ENCODE data around the gene SRI.
"Not testable (repeated sequence)": the region's sequence is repeated elsewhere in the genome, so short reads cannot be mapped to it uniquely, and the experiment has no call there.

The SRI gene, protein sequence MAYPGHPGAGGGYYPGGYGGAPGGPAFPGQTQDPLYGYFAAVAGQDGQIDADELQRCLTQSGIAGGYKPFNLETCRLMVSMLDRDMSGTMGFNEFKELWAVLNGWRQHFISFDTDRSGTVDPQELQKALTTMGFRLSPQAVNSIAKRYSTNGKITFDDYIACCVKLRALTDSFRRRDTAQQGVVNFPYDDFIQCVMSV
- total RNA-seq: 54.2 to 77.8 reads per million in 2 experiments

DNA sequence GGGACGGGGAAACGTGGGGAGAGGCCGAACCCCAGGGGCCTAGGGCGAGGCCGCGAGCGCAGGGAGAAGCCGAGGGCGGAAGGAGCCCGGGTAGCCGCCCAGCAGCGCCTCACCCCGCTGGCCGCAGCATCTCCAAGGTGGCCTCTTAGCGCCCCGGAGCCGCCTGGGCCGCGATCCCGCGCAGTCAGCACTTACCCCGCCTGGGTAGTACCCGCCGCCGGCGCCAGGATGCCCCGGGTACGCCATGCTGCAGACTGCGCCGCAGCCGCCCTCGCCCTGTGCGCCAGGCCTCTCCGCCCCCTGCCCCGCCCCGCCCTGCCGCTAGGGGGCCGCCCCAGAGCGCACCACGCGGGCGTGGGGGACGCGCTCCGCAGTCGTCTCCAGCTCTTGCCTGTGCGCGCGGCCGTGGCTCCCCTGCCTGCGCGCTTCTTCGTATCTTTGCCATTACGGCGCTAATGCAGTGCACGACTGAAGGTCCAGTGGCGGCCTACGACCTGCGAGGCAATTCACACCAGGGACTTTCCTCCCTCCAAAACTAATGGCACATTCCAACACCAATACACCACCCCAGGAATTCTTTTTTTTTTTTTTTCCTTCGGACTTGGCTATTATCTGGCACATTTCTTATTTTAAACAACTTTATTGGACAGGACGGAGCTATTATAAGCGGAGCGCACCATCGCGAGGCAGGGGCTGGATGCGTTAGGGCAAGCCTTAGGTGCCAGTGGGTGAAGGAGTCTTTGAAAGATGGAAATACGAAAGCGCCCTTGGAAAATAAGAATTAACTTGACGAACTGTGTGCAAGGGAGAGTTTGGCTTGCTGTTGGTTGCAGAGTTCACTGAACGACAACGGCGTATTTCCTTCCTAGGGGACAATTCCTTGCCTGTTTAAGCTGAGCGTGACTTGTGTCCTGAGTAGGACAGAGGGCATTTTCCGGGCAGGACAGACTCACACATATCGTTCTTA, at the start of gene SRI:
TSS of gene SRI (minus strand) at position 258 of the 967 bp plus-strand sequence. CDS start at position 246, 12 bp downstream.
- DNase-seq (ENCODE audit: low read depth): peak; percentile 87

DNA sequence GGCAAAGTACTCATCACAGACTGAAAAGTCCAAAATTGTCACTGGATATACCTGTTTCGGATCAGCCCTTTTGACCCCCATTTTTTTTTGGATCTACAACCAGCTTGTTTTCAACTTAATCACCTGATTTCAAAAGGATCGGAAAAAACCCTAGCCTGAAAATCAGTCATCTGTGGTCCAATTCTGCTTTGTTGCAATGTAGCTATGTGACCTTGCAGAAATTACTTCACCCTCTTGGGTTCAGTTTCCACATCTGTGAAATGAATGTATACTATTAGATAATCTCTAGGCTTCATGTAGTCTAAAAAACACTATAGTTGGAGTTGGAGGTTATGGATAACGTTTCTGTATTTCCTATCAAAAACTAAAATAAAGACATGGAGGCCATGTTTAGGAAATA, 49.7 kb upstream of the SRI start:
- no peak for DNase-seq (ENCODE audit: low read depth)

DNA sequence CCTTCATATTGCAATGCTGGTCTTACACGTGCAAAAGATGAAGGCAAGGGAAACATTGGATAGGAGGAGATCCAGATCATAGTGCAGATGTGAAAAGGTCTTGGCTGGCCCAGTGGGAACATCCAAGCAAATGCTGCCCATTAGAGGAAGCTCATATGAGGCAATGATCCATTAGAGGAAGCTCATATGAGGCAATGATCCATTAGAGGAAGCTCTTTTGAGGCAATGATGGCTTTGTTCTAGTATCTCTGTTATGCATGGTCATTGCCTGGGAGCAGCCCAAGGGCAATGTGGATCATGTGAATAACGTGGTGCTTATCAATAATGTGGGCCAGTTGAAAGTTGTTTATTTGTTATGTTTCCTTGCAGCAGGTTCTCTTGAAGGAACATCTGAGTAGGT, 49.0 kb upstream of the SRI start:
- DNase-seq (ENCODE audit: low read depth): no peak

DNA sequence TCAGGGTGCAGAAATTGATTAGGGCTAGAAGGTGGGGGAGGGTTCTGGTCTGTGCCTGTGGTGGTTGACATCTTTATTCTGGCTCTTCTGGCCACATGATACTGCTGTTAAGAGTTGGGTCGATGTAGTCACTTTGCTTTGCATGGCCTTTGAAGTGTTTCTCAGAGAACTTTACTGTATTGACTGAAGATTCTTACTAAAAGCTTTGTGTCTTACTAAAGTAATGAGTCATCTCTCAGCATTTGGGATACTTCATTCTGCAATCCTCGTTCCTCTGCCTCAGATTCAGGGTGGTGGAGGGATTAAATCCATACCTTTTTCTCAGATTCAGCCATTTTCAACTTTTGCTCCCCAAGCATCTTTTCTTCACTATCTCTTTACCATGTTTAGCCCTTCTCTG, 48.2 kb upstream of the SRI start:
- DNase-seq (ENCODE audit: low read depth): no peak

DNA sequence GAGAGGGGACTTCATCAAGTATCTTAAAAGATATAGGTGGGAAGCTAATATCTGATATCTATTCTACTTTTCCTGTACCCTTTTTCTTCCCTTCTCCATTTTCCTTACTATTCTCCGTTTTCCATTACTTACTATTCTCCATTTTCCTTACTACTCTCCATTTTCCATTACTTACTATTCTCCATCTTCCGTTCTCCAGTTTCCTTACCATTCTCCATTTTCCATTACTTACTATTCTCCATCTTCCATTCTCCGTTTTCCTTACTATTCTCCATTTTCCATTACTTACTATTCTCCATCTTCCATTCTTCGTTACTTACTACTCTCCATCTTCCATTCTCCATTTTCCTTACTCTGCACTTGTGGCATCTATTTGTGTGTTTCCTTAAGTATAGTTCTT, 47.6 kb upstream of the SRI start:
- DNase-seq (ENCODE audit: low read depth): no peak

DNA sequence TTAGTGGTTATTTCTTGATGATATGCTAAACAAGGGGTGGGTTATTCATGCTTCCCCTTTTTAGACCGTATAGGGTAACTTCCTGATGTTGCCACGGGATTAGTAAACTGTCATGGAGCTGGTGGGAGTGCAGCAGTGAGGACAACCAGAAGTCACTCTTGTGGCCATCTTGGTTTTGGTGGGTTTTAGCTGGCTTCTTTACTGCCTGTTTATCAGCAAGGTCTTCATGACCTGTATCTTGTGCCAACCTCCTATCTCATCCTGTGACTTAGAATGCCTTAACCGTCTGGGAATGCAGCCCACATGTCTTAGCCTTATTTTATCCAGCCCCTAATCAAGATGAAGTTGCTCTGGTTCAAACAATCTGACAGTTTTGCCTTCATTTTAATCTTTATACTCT, 45.1 kb upstream of the SRI start:
- not testable (repeated sequence) for DNase-seq (ENCODE audit: low read depth)

DNA sequence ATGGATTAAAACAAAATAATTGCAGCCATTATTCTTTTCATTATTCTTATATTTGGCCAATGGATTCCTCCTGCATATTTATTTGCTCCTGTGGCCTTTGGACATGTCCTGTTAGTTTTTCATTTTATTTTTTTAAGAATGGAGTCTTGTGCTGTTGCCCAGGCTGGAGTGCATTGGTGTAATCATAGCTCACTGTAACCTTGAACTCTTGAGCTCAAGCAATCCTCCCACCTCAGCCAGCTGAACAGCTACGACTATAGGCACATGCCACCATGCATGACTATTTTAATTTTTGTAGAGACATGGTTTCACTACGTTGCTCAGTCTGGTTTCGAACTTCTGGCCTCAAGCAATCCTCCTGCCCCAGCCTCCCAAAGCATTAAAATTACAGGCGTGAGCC, 42.7 kb upstream of the SRI start:
- DNase-seq (ENCODE audit: low read depth): no peak

DNA sequence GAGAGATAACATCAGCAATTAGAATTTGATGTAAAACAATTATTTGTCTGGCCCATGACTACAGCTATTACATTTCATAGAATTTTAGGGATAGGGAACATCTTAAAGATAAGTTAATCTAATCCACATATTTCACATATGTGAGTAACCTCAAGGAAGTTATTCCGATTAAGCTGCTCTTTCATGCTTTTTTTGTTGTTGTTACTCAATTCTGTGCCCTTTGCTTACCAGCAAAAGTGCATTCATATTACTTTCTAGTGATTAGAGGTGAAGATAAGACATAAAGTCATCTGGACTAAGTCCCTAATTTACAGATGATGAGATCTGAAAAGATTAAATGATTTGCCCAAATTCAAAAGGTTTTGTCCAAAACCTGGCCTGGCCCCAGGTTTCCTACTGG, 40.9 kb upstream of the SRI start:
- DNase-seq (ENCODE audit: low read depth): no peak

DNA sequence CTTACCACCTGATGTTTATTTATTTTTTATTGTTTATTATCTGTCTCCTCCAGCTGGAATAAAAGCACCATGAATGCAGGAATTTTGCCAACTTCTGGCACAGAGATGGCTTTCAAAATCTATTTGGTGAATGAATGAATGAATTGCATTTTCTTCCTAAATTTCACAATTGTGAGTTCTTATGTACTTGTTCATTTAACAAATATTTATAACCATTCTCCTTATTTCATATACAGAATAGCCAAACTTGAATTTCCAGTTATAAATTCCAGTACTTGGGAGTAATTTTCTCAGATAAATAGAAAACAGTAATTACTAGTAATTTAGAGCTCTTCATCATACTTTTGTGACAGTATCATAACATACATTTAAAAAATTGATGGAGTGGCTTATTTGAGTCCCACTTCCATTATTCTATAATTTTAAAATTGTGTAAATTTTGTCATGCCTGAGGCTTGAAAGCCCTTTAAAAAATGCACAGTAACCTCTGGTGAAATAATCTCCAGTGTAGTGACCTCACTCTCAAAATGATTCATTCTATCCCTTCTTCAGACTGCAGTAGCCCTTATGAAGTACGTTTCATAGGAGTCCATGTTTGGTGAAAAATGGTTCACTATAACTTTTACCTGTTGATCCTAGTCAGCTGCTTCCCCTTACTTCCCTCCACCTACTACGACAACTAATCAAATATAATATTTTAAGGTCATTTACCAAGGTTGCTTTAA, 40.0 kb upstream of the SRI start:
- DNase-seq (ENCODE audit: low read depth): no peak

DNA sequence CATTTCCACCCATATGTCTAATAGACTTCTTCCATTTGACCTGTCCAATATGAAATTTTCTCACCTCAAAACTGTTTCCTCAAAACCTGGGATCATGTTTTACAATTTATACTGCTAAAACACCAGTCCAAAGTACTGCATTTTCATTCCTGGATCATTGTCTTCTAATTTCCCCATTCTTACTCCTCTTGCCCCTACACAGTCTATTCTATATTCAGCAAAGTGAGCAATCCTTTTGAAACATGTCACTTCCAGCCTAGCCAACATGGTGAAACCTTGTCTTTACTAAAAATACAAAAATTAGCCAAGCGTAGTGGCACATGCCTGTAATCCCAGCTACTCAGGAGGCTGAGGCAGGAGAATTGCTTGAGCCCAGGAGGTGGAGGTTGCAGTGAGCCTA, 38.5 kb upstream of the SRI start:
- DNase-seq (ENCODE audit: low read depth): not testable (repeated sequence)

DNA sequence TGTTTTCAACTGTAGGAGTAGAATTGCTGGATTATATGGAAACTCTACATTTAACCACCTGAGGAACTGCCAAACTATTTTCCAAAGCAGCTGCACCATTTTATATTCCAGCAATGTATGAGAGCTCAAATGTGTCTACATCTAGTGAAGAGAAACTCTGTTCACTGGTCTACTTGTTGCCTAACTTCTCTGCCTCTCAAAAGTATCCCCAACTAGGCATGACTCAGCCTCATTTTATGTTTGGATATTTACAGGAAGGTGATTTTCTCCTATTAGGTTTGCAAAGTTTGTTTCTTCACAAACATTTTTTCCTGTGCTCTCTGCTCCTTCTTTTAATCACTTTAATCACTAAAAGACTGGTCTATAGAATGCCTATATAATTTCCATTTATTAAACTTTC, 37.1 kb upstream of the SRI start:
- no peak for DNase-seq (ENCODE audit: low read depth)

DNA sequence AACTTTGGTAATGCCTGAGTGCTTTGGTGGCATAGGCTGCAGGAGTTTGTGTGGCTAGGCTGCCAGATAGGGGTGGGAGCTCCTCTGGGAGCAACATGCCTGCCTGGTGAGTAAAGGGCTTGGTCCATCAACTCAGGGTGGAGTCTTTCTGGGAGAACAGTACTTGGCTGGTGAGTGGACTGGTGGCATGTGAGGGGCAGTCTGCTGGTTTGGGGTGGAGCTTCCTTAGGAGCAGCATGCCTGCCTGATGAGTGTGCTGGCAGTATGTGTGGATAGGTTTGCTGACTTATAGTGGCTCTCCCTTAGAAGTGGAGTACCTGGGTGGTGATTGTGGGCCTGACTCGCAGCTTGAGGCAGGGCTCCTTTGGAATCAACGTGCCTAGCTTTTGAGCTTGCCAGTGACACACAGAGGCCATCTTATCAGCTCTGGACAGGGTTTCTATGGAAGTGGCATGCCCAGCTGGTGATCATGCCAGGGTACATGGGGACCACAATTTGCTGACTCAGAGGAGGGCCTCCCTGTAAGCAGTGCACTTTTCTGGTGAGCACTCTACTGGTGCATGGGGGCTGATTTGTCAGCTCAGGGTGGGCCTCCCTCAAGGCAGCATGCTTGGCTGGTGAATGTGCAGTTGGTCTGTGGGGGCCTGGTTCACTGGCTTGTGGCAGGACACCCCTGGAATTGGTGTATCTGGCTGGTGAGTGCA, 35.0 kb upstream of the SRI start:
- DNase-seq (ENCODE audit: low read depth): no peak

DNA sequence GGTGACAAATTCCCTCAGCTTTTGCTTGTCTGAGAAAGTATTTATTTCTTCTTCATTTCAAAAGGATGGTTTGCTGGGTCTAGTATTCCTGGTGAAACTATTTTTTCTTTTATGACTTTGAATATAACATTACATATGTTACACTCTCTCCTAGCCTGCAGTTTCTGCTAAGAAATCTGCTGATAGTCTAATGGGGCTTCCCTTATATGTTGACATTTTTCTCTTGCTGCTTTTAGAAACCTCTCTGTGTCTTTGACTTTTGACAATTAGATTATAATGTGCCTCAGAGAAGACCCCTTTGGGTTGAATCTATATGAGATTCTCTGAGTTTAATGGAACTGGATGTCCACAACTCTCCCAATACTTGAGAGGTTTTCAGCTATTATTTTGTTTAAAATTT, 33.8 kb upstream of the SRI start:
- no peak for DNase-seq (ENCODE audit: low read depth)

DNA sequence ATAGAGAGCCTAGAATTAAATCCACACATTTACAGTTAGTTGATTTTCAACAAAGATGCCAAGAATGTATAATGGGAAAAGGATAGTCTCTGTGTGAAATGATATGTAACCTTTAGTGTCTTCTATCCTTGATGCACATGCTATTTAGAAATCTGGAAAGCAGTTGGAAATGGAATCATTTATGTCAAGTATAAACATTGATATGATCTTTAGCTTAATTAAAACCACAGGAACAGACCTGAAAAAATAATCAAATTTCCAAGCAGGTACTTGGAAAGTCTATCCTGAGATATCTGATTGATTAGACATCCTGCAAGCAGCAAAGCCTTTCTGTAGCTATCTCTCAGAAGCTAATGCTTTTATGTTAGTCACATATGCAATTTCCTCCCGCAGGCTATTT, 24.4 kb upstream of the SRI start:
- DNase-seq (ENCODE audit: low read depth): no peak

DNA sequence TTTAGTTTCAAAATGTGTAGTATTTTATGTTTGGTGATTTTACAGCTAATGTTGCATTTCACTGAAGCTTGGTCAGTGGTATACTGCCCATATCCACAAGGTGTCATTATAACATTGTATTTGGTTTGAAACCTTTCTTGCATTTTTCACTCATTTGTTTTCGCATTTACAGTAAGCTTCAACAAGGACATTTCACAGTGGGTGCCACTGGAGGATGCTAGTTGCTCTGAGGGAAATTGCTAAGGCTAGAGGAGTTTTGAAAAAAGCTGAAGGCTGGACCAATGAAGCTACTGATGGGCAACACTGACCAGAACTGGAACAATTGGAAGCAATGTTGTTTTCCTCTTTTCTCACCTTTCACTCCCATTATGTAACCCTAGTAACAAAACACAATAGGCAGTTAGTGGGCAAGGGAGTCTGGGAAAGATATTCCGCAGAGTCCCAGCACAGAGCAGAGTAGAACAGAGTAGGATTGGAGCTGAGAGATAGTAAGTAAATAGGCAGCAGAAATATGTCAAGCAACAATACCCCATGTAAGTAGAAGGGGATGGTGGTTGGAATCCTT, 23.6 kb upstream of the SRI start:
- no peak for DNase-seq (ENCODE audit: low read depth)

DNA sequence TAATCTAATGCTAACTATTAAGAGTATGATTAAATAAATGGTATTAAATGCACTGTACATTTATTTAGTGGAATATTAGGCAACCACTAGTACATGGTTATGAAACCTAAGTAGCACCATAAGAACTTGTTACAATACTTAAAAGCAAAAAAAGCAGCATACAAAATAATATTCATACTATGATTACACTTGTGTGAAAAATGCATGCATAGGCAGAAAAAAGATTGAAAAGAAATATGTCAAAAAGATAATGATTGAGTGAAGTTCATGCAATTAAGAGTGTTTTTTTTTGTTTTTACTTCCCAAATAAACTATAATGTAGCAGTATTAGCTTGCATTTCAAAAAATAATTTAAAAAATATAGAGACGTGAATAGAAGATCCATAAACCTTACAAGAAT, 20.0 kb upstream of the SRI start:
- no peak for DNase-seq (ENCODE audit: low read depth)

DNA sequence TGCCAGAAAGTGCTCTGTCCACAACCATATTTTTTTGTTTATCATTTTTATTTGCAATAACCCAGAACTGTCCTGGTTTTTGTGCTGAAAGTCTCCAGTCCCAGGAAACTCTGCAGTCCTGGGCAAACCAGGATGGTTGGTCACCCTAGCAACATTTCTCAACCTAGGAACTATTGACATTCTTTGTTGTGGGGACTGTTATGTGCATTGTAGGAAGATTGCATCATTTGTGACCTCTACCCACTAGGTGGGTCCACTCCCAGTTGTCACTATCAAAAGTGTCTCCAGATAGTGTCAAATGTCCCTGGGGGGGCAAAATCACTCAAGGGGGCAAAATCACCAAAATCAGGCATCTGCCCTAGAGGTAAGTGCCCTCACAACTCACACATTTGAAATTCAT, 14.0 kb upstream of the SRI start:
- no peak for DNase-seq (ENCODE audit: low read depth)

DNA sequence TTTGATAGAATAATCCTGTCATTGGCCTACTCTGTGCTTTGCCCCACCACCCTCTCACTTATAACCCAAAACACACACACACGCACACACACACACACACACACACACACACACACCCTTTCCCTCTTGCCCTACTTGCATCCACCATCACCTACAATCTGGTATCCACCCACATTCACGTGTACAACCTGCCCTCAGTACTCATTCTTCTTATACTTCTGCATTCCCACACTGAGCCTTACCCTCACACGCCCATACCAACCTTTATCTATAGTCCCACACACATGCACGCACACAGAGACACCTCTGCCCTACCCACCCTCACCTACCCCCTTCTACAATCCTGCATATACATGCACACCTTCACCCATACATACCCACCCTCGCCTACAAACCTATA, 10.8 kb upstream of the SRI start:
- no peak for DNase-seq (ENCODE audit: low read depth)

DNA sequence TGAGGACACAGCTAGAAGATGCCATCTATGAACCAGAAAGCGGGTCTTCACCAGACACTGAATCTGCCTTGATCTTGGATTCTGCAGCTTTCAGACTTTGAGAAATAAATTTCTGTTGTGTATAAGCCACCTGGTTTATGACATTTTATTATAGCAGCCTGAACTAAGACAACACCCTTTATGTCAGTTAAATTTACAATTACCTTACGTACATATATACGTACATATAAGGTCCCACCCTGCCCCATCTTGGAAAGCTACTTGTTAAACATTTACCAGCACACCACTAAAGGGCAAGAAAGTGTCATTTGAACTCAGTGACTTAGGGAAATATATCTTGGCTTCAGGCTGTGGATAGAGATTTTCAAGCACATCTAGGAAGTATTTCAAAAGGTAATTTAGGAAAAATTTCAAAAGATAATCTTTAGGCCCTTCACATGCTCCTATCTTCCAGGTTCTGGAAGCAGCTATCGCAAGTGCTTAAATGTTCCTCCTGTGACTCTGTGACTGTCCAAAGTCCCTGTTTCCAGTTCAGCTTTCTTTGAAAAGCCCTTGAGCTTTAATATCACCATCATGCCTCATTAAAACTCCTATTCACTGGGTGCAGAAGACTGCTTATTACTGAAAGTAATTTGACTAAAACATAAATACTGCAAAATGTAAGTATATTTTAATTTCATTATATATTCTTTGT, 9.6 kb upstream of the SRI start:
- no peak for DNase-seq (ENCODE audit: low read depth)

DNA sequence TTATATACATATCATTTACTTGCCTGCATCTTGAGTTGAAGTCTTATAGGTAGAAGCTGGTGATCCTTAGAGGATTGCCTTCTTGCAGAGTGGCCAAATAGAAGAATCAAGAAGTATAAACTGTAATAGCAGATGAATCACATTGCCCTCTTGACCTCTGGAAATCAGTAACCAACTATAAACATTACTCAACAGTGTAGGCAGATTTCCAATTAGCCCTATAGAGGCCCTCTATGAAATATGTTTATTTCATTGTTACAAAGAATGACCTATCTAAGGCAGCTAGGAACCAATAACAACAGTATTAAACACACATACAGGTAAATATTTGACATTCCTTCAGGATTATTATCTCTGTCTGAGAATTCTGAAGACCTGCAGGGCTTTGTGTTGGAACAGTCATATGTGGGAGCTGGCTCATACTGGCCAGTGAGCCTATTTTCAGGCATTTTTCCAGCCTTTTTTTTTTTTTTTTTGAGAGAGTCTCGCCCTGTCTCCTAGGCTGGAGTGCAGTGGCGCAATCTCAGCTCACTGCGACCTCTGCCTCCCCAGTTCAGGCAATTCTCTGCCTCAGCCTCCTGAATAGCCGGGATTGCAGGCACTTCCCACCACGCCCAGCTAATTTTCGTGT, 7.2 kb upstream of the SRI start:
- DNase-seq (ENCODE audit: low read depth): no peak

DNA sequence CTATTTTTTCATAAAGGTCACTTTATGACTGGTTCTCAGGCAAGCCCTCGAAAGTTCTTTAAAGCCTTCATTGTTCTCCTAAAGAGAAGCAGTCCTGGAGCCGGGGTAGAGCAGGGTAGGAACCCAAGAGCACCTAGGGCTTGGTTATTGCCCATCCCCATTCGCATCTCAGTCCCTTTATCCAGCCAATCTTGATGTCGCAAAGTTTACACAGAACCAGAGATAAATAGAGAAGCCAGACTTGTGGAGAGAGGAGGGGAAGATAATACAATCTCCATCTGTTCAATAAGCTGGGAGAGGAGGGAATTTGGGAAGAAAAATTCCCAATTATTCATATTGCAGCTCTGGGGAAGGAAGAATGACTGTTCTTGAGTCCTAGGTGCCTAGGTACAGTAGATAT, 6.4 kb upstream of the SRI start:
- DNase-seq (ENCODE audit: low read depth): no peak
